Upper lobe of right lung (tissue), 1 donor: ENCODE data around the gene ACAT1. TPM values are rescaled to one million over a fixed set of nuclear protein-coding genes. Genes with fewer than 3 reads are reported as not detected.
"Not testable (repeated sequence)": the region's sequence is repeated elsewhere in the genome, so short reads cannot be mapped to it uniquely, and the experiment has no call there.

Experiments
- ATAC-seq: fragments of 200-7000 bp; cut with Tn5 transposase; one replicate; pipeline ENCODE4 v1.9.1; 2020; ENCODE audit warnings: mild to moderate bottlenecking, moderate library complexity
- DNase-seq: peaks from one replicate; pipeline ENCODE4 v3.0.0-alpha.2; 2020
- H3K27ac ChIP-seq: fragments of 200-600 bp; one replicate; pipeline ENCODE4 v1.8.0; 2022
- H3K27me3 ChIP-seq: fragments of 200-600 bp; one replicate; pipeline ENCODE4 v1.8.0; 2022; ENCODE audit warnings: mild to moderate bottlenecking
- H3K36me3 ChIP-seq: fragments of 200-600 bp; one replicate; pipeline ENCODE4 v1.8.0; 2022
- H3K4me1 ChIP-seq: fragments of 200-600 bp; one replicate; pipeline ENCODE4 v1.8.0; 2022
- H3K4me3 ChIP-seq: fragments of 200-600 bp; one replicate; pipeline ENCODE4 v1.8.0; 2022; ENCODE audit warnings: mild to moderate bottlenecking
- H3K9me3 ChIP-seq: fragments of 200-600 bp; one replicate; pipeline ENCODE4 v1.8.0; 2022
- intact Hi-C: fragments of 100-400 bp; cut with DNase I; formaldehyde crosslinking; loops from one replicate; pipeline ENCODE4 v1.11.0; 2022
- total RNA-seq: library from RNA; stranded (reverse); fragmentation: NEBNext Ultra II Directional; extraction: Animal tissue kit (Norgen Biotek cat#: 25700); gene quantifications from one replicate; pipeline ENCODE4 v1.2.1, GENCODE V29; 2021
- TF ChIP-seq, protein P1 (sequence below): fragments of 200-600 bp; IDR thresholded peaks from one replicate; pipeline ENCODE4 v1.8.0; 2022; ENCODE audit warnings: antibody characterized with exemption
- donor health status: DM: no; HTN: yes; CAD: no; lungs with severe emphysema.

ACAT1 gene
- total RNA-seq, 1 donor from 2014 or later: 68.4 TPM

DNA sequence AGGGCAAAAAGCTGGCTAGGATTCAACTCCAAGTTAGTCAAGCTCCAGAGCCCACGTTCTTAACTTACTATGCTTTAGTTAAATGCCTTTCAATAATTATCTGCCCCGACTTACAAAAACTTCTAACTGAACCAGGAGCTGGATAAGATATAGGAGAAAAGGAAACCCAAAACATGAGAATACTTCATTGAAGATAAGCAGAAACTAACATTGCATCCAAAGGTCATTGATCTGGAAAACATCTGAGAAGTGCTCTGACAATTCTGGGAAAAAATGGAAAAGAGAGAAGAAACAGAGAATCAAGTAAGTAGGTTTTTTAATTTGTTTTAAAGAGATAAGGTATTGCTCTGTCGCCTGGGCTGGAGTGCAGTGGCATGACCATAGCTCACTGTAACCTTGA is 27.2 kb downstream of the ACAT1 start:
- DNase-seq: no peak
- TF ChIP-seq, protein P1, sequence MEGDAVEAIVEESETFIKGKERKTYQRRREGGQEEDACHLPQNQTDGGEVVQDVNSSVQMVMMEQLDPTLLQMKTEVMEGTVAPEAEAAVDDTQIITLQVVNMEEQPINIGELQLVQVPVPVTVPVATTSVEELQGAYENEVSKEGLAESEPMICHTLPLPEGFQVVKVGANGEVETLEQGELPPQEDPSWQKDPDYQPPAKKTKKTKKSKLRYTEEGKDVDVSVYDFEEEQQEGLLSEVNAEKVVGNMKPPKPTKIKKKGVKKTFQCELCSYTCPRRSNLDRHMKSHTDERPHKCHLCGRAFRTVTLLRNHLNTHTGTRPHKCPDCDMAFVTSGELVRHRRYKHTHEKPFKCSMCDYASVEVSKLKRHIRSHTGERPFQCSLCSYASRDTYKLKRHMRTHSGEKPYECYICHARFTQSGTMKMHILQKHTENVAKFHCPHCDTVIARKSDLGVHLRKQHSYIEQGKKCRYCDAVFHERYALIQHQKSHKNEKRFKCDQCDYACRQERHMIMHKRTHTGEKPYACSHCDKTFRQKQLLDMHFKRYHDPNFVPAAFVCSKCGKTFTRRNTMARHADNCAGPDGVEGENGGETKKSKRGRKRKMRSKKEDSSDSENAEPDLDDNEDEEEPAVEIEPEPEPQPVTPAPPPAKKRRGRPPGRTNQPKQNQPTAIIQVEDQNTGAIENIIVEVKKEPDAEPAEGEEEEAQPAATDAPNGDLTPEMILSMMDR: no peak
- Histone ChIP-seq H3K36me3 (peaks cover 93% of the 10 kb centered on the region), H3K9me3 (no peaks in the 10 kb centered on the region), H3K4me3 (no peak overlapping the region), H3K27ac (no peak overlapping the region), H3K27me3 (no peaks in the 10 kb centered on the region), H3K4me1 (no peaks in the 10 kb centered on the region)
- intact Hi-C loops: no loop called here
- ATAC-seq: no peak

DNA sequence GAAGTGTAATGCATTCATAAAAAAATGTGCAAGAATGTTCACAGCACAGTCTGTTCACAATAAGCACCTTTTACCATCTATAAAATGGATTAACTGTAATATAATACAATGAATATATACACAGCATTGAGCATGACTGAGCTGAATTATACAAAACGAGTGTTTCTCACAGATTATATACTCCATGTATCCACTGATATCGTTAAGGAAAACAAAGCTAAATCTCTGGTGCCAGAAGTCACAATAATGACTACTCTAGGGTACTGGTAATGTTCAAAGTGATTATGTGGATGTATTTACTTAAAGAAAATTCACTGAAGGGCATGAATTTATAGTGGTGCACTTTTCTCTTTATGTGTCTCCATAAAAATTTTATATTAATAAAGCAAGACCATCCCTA is 33.2 kb downstream of the ACAT1 start:
- ATAC-seq (no peak), DNase-seq (no peak)
- Histone ChIP-seq H3K4me1 (no peaks in the 10 kb centered on the region), H3K4me3 (no peak overlapping the region), H3K27me3 (no peaks in the 10 kb centered on the region), H3K9me3 (no peaks in the 10 kb centered on the region), H3K27ac (no peak overlapping the region), H3K36me3 (peaks cover 93% of the 10 kb centered on the region)
- TF ChIP-seq, protein P1: no peak
- intact Hi-C loops: no loop called here

DNA sequence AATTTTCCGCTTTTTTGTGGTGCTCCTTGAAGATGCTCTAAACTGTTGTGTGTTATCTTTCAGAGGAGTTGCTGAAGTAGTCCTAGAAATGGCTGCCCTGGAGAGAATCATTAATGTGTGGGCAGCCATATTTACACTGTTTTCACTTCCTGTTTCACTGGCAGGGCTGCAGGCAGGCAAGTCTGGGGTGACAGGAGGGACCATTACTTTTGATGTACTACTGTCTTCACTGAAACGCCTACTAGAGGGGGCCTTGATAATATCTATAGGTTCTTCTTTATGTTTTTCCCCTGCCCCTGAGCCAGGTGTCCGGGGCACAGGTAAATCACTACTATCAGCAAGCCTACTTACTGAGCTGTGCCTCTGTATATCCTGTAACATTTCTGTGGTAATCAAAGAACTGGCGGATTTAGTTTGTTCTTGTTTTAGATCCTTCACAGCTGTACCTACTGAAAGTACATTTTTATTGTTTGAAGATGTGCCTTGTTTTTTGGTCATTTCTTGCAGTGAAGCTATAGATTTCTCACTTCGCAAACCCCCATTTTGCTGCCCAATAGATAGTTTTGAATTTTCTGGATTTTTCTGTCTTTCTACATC is 39.7 kb downstream of the ACAT1 start:
- Histone ChIP-seq H3K4me1 (no peaks in the 10 kb centered on the region), H3K9me3 (no peaks in the 10 kb centered on the region), H3K27me3 (no peaks in the 10 kb centered on the region), H3K36me3 (peaks cover 97% of the 10 kb centered on the region), H3K4me3 (no peak overlapping the region), H3K27ac (no peak overlapping the region)
- TF ChIP-seq, protein P1: no peak
- ATAC-seq (peak; percentile 56), DNase-seq (no peak)
- intact Hi-C loops: no loop called here

DNA sequence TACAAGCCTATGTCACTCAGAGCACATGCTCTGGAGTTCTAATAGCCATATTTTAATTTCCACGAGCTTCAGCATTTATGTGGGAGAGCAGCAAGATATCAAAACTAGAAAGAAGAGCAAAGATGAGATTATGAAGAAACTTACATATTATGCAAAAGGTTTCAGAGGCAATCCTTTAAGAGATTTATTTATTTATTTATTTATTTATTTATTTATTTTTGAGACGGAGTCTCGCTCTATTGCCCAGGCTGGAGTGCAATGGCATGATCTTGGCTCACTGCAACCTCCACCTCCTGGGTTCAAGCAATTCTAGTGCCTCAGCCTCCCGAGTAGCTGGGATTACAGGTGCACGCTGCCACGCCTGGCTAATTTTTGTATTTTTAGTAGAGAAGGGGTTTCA is 41.5 kb downstream of the ACAT1 start:
- H3K27ac ChIP-seq, ATAC-seq, H3K4me3 ChIP-seq, H3K4me1 ChIP-seq, H3K9me3 ChIP-seq, intact Hi-C loops, DNase-seq, H3K27me3 ChIP-seq: not testable (repeated sequence)
- H3K36me3 ChIP-seq: peaks cover 95% of the 10 kb centered on the region

DNA sequence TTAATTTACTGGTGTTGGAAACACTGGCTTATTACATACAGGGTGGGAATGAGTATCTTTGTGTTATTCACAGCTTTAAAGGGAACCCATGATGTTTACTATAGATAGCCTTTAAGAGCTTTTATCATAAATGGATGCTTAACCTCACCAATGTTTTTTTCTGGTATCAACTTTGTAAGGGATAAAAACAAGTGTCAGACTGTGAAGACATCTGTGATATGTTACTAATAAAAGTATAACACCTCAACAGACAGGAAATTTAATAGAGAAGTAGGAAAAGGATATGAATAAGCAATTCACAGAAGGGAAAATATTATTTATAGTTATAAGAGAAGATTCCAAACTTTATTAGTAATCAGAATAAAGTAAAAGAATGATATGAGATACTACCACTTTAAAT is 46.3 kb downstream of the ACAT1 start:
- ATAC-seq (no peak), DNase-seq (no peak)
- intact Hi-C loops: no loop called here
- H3K36me3 ChIP-seq: peaks cover 86% of the 10 kb centered on the region
- H3K27me3 ChIP-seq: no peaks in the 10 kb centered on the region
- TF ChIP-seq, protein P1: no peak
- H3K27ac ChIP-seq: no peak overlapping the region
- H3K4me3 ChIP-seq: no peak overlapping the region
- H3K9me3 ChIP-seq: no peaks in the 10 kb centered on the region
- H3K4me1 ChIP-seq: no peaks in the 10 kb centered on the region

DNA sequence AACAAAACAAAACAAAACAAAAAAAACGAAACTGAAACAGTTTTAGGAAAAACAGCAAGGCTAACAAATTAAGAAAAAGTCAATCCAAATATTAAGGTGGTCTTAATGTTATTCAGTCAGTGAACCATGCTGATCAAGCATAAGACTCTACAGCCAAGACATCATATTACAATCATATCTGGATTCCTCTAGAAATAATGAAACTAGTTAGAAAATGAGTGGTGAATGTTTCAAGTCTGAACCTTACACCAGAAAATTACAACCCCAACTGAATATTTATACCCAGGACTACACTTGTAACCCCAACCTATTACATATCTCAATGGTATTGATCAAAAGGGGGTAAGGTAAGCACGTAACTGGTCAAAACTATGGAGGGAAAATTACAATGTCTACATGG is 48.8 kb downstream of the ACAT1 start:
- Histone ChIP-seq H3K4me1 (no peaks in the 10 kb centered on the region), H3K27ac (no peak overlapping the region), H3K9me3 (no peaks in the 10 kb centered on the region), H3K36me3 (peaks cover 85% of the 10 kb centered on the region), H3K27me3 (no peaks in the 10 kb centered on the region), H3K4me3 (peak overlapping the region; percentile 9)
- intact Hi-C loops: no loop called here
- ATAC-seq (no peak), DNase-seq (no peak)
- TF ChIP-seq, protein P1: no peak
